Measurements from ENCODE around the gene GALE.
"Not testable (repeated sequence)": the region's sequence is repeated elsewhere in the genome, so short reads cannot be mapped to it uniquely, and the experiment has no call there.

The GALE gene

GRCh38 chr1:23816361-23816760 lies 15.8 kb upstream of the GALE start:
- no peak for DNase-seq

GRCh38 chr1:23814016-23814415 lies 13.5 kb upstream of the GALE start:
- intact Hi-C loops (cut with DNase I), result no loop called here
- no peak for DNase-seq

More at GRCh38 chr1:23816361-23816760, 15.8 kb upstream of the GALE start:
- intact Hi-C loops (cut with DNase I), result no loop called here

GRCh38 chr1:23810818-23811540 lies 10.4 kb upstream of the GALE start:
- DNase-seq, result peak in 22 of 42 donors; percentile 21 to 72 (median 48)
- intact Hi-C loops (cut with DNase I), result no loop called here

GRCh38 chr1:23809751-23810171 lies 9.2 kb upstream of the GALE start:
- intact Hi-C loops (cut with DNase I), result no loop called here

GRCh38 chr1:23807453-23807852 lies 6.9 kb upstream of the GALE start:
- DNase-seq, result no peak
- intact Hi-C loops (cut with DNase I), result no loop called here

More at GRCh38 chr1:23809751-23810171, 9.2 kb upstream of the GALE start:
- DNase-seq, result peak in 38 of 42 donors; percentile 49 to 84 (median 68)

- no peak for DNase-seq
- intact Hi-C loops (cut with DNase I), result no loop called here
Measured at GRCh38 chr1:23806280-23806679, 5.7 kb upstream of the GALE start.

- no peak for DNase-seq
- intact Hi-C loops (cut with DNase I), result no loop called here
Measured at GRCh38 chr1:23805025-23805424, 4.5 kb upstream of the GALE start.

GRCh38 chr1:23804183-23804835 lies 3.8 kb upstream of the GALE start:
- intact Hi-C loops (cut with DNase I), result no loop called here
- no peak for DNase-seq

GRCh38 chr1:23803674-23804073 lies 3.1 kb upstream of the GALE start:
- no peak for DNase-seq
- intact Hi-C loops (cut with DNase I), result no loop called here

- DNase-seq; intact Hi-C loops (cut with DNase I): not testable (repeated sequence)
Measured at GRCh38 chr1:23802809-23803342, 2.3 kb upstream of the GALE start.

- peak in 2 of 42 donors; percentile 18 to 32 for DNase-seq
- intact Hi-C loops (cut with DNase I), result no loop called here
Measured at GRCh38 chr1:23801876-23802275, 1.3 kb upstream of the GALE start.

- DNase-seq, result peak in 2 of 42 donors; percentile 13 to 21
- intact Hi-C loops (cut with DNase I), result no loop called here
Measured at GRCh38 chr1:23801338-23801748, 789 bp upstream of the GALE start.

GRCh38 chr1:23799570-23800399 lies 769 bp downstream of the GALE start:
- intact Hi-C loops (cut with DNase I), result no loop called here
- peak in 20 of 42 donors; percentile 12 to 59 (median 41) for DNase-seq

GRCh38 chr1:23799255-23799569 lies 1.3 kb downstream of the GALE start:
- intact Hi-C loops (cut with DNase I), result no loop called here

GRCh38 chr1:23798662-23799142 lies 1.9 kb downstream of the GALE start:
- intact Hi-C loops (cut with DNase I), result no loop called here
- peak in 1 of 42 donors; percentile 16 for DNase-seq

More at GRCh38 chr1:23799255-23799569, 1.3 kb downstream of the GALE start:
- DNase-seq, result no peak

GRCh38 chr1:23797478-23798448 lies 2.8 kb downstream of the GALE start:
- DNase-seq, result no peak
- intact Hi-C loops (cut with DNase I), result no loop called here

GRCh38 chr1:23796466-23797271 lies 3.9 kb downstream of the GALE start:
- DNase-seq, result no peak
- intact Hi-C loops (cut with DNase I), result no loop called here
